Stimulated activated CD4-positive, alpha-beta T cell treated with anti-CD3 and anti-CD28 coated beads, TNF-alpha, amount 100 ng/mL, for 24 hours (primary cell): ENCODE measurements around the gene C14orf132.

Experiments
- DNase-seq, 3 experiments: peaks; one replicate each; pipeline ENCODE4 v3.0.0-alpha.2; 2020; ENCODE audit warnings: low read depth in 3 of 3

The C14orf132 gene

DNA sequence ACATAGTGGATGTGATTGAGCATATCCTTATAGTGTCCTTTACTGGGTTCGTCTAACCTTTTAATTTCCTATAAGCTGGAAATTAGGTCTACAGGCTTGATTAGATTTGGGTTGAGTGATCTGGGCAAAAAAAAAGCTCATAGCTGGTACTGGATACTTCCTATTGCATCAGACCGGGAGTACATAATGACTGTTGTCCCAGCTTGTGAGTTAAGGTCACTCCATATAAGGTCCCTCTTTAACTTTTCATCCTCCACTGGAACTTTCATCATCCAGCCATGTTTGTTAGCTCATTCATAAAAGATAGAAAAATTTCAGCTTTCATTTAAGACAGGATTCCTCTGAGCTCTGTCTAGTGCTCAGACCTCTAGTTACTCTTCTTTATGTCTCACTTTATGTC, 80.8 kb downstream of the C14orf132 start:
- DNase-seq, result no peak

DNA sequence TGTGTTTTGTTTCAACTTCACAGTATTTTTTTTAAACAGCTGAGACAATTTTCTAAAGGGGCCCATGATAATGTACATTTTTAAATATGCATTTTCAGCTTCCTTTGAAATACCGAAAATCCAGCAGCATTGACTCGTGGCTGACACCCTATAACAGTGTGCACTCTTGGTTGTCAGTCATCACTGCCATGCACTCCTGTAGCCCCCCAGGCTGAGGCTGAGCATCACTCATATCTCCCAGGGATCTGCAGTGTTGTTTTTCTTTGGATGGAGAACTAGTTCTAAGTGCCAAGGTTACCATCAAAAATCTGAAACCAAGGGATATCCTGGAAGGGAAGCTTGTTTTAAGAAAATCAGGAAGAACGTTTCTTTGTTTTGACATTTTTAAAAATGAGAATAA, 81.2 kb downstream of the C14orf132 start:
- no peak for DNase-seq

DNA sequence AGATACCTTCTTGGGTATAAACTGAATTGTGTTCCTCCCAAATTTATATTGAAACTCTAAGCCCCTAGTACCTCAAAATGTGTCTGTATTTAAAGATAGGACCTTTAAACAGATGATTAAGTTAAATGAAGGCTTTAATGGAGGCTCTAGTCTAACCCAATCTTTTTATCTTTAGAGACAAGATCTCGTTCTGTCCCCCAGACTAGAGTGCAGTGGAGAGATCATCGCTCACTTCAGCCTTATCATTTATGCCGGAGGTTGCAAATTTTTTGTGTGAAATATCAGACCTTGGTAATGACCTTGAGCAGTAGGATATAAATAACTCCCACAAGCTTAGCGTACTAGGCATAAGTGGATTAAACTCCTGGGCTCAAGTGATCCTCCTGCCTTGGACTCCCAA, 81.8 kb downstream of the C14orf132 start:
- no peak for DNase-seq

DNA sequence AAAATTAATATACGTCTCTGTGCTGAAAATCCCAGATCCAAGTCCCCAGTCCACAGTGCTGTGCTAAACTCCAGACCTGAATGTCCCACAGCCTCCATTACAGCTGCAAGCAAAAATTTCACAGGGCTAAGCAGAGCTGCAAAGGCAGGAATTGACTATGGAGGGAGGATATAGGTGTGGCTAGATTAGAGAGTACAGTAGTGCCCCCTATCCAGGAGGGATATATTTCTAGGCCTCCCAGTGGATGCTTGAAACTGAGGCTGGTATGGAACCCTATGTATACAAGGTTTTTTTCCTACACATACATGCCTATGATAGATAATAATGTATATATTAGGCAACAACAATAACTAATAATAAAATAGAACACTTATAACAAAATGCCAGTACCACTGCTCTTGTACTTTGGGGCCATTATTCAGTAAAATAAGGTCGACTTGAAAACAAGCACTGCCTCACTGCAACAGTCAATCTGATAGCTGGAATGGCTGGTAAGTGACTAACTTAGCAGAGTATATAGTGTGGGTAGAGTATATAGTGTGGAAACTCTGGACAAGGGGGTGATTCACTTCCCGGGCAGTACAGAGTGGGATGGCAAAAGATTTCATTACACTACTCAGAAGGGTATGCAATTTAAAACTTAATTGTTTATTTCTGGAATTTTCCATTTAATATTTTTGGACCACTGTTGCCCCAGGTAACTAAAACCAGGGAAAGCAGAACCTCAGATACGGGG, 82.7 kb downstream of the C14orf132 start:
- DNase-seq, result no peak

DNA sequence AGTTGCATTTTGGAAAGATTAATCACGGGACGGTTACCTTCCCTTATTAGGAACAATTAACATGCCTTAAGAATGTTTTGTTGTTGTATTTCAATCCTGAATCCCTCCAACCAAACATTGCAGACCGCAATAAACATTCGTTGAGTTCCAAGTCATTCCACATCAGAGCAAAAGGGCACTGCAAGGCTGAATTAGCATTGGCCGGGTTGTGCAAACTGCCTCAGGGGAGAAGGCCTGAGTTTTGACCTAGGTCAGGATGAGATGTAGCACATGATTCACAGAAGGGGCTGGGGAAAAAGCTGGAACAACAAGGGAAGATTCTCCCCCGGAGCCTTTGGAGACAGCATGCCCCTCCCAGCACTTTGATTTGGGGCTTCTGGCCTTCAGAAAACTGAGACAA, 83.3 kb downstream of the C14orf132 start:
- no peak for DNase-seq

DNA sequence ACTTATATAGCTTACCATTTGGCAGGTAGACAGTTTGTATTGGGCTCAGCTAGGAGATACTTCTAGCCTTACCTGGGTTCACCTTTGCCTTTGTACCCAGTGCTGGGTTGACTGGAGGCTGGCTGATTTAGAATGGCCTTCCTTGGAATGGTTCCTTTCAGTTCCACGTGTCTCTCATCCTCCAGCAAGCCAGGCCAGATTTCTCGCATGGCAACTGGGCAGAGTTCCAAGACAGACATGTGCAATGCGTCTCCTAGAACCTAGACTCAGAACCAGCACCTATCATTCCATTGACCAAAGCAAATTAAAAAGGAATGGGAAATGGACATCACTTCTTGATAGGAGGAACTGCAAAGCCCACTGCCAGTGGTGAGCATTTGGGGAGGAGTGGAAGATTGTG, 86.4 kb downstream of the C14orf132 start:
- DNase-seq, result no peak

DNA sequence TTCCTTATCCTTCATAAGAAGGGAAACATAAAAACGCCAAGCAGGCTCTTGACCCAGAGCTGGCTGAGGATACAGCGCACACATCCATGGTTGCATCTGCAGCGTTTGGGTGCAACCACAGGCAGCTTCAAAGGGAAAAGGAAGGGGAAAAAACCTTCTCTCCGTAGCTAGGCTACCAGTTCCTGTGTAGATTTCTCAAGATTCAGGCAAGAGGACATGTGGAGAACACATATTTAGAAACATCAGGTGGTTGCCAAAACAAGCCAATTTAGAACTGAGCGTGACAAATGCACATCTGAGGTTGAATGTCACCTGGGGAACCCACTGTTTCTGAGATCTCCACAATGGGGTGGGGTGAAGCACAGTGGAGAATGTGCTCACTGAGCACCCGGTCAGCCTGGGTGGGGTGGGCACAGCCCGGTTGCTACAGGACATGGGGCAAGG, 87.2 kb downstream of the C14orf132 start:
- DNase-seq, result no peak

DNA sequence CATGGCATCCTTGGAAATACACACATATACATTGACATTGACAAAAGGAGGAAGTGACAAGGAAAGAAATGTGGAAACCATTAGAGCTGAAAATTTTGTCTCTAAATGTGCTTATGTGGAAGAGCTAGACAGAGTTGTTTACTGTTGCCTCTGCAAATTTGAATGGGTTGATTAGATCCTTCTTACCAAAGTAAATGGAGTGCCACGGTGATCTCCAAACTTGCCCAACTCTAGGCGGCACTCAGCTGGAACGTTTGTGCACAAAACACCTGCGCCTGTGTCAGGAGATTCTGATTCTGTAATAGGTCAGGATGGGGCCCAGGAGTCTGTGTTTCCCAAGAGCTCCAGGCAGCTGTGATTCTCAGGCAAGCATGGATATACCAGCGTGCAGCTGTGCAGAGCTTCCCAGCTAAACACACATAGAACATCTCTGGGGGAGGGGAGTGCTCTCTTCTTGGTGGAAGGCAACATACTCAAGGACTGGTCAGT, 87.7 kb downstream of the C14orf132 start:
- no peak for DNase-seq

DNA sequence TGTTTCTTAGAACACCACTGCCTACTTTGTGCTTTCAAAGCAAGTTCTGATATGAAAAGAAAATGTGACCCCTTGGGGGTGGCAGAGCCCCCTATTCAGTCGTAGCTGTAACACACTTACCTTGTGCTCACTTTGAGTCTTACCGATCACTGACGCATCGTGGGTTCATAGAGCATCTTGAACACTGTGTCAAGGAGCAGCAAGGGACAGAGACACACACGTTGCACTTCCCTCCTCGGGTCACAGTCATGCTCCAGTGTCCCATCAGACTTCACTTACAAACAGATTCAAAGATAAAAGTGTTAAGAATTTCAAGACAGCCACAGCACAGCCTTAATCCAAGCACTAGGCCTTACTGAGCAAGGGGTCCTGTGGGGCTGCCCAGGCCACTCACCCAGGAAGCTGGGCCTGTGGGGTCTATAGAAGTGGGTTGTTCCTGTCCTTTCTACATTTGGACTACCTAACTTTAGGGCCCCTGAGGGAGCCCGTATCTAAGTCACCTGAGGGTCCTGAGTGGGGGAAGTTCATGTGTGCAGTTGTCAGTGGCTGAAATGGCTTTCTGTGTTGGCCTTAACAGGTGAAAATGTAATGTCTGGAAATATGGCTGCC, 90.1 kb downstream of the C14orf132 start:
- DNase-seq, result no peak

DNA sequence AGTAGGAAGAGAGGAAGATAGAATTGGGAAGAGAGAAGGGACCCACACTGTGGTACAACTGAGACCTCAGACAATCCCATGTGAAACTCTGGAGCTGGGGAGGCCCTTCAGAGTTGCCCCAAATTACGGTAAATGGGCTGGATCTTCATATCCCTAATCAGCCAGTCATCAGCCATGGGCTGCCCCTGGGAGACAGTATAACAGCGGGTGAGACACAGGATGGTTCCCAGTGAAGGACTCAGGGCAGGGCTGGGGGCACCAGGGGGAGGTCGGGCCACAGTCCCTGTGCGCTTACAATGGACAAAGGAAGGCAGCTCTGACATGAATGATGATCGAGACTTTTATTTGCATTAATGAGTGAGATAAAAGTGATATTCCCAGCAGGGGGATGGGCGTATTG, 91.2 kb downstream of the C14orf132 start:
- DNase-seq, result no peak

DNA sequence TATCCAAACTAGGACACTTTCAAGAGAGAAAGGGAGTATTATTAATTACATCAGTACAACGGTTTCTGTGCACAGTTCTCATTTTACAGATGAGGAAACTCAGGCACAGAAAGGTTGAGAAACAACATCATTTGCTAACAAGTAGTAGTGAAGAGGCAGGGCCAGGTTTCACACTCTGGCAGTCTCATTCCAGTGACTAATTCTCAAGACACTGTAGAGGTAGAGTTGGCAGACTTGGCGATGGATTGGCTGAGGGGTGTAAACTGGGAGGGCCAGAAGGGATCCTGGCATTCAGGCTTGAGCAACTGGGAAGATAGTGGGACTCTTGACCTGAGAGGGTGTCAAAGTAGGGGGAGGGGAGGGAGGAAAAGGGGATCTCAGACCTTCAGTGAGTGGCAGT, 91.7 kb downstream of the C14orf132 start:
- DNase-seq, result no peak

DNA sequence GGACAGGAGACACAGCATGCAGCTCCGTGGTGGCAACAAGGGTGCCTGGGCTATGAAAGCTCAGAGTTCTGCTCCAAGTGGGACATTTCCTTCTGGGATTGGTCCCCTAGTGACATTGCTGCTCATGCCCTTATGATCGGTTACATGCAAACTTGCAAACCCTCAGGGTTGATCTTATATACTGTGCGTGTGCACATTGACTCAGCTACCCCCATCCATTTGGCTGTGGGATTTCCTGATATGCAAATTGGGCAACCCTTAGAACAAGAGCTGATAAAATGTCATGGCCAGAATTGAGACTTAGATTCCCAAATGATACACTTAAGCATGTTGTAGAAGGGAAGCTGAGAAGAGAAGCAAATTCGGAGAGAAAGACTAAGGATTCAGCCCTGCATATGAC, 92.7 kb downstream of the C14orf132 start:
- DNase-seq, result no peak

DNA sequence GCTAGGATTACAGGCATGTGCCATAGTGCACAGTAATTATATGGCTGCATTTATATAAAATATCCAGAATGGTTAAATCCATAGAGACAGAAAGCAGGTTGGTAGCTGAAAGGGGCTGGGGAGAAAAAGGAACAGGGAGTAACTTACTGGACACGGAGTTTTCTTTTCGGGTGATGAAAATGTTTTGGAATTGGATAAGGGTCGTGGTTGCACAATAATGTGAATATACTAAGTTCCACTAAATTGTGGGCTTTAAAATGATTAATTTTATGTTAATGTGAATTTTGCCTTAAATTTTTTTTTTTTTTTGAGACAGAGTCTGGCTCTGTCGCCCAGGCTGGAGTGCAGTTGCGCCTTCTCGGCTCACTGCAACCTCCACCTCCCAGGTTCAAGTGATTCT, 95.3 kb downstream of the C14orf132 start:
- no peak for DNase-seq

DNA sequence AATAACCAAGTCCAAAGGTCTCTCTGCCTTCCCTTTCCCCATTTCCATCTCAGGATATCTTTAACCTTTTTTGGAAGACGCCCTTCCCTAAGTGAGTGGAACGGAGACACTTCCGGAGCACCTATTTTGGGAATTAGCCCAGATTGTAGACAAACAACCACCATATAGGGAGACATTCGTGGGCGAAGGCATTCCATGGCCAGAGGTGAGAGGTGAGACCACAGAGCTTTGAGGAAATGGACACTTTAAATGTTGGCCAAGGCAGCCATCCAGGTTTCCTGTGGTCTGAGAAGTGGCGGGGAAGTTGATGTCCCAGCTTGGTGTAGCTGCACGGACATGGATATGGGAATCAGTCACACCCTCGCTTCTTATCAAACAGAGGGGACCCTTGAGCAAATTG, 96.1 kb downstream of the C14orf132 start:
- no peak for DNase-seq

DNA sequence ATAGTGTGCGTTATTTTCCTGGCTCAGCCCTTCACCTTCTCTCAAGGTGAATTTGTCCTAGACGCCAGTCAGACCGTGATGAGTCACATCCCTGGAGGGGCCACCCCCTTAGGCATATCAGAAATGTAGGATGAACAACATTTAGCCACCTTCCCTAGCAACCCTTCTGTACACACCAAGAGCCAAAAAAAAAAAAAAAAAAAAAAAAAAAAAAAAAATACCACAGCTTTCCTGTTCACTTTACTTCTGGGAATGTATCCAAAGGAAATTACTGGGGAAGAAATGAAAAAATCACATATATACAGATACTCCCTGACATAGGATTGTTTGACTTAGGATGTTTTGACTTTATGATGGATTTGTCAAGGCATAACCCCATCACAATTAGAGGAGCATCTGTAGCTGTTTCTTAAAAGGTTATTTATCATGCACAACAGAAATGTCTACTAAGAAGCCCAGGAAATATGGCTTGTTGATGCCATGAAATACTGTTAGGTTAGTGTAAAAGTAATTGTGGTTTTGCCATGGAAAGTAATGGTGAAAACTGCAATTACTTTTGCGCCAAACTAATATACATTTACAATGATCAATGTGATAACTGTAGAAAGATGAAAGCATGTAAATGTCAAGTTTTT, 97.3 kb downstream of the C14orf132 start:
- no peak for DNase-seq

DNA sequence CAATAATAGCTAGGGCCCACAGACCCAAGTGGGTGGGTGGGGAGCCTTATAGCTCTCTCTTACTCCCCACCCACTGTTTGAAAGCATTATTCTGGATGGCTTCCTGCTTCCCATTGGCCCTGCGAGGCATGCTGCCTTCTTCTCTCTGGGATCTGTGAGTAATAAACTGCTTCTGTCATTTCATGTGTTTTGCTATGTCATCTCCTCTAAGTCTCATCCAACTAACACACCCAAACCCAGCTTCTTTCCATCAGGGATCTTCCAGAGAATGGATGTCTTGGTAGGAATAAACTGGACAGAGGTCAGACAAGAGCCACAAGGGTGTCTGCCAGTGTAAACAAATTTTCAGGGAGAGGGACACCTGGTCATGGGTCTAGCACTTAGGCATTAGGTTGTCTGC, 99.1 kb downstream of the C14orf132 start:
- no peak for DNase-seq

DNA sequence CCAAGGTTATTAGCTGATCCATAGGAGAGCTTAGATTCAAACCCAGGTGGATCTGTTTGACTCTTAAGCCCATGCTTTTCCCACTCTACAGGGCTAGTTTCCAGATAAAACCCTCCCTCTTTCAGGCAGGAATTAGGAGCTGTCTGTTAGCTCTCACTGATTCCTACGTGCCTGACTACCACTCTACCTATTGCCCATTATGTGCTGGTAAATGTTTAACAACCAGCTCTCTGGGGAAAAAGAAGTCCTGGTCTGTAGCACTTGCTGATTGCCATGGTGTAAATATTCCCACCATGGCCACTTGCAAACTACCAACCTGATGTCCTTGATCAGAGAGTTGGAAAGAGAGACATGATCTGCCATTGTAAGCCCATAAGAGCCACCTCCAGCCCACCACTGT, 100.0 kb downstream of the C14orf132 start:
- DNase-seq, result no peak

DNA sequence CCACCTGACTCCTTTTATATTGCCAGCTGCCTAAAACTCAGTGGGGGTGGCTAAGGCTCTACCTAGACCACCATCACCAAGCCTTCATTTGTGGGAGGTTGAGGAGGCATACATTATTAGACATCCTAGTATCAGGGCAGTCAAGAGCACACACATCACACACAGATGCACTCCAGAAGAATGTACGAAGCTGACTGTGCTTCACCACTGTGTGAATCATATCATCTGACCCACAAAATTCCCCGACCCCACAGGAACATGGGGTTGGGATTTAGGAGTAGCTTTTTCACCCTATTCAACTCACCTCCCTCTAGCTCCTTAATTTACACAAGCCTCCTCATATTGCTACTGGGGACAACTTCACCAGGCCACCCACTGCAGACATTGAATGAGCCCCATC, 100.7 kb downstream of the C14orf132 start:
- no peak for DNase-seq

DNA sequence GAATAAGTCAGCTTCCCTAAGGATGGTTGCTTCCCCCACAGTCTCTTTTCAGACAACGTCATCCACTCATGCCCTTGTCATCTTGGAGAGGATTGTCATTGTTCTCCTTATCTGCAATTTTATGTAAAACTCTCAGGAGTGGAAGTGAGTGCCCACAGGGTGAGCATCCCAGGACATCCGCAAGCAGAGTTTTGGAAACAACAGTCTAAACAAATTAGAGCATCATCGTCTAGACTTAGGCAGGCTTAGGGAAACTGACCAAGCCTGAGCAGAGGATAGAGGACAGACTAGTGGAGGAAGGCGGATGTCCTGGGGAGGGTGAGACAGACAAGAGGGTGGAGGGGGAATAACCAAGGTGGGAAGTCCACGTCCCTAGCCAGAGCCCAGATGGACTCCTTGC, 101.8 kb downstream of the C14orf132 start:
- no peak for DNase-seq
